Fibroblast of lung (primary cell): ENCODE measurements around the gene RPL23. TPM values are rescaled to one million over a fixed set of nuclear protein-coding genes. Genes with fewer than 3 reads are reported as not detected.

ENCODE experiments used
- DNase-seq, 2 donors: peaks; one replicate each; pipeline versions ENCODE4 v3.0.0 to v3.0.0-alpha.2; 2010; ENCODE audit warnings: low read depth in 2 of 2
- H2AFZ ChIP-seq: 2 replicates; pipeline ENCODE4 v1.5.1; 2012; ENCODE audit warnings: low read length, control low read depth, inconsistent platforms
- H3K27ac ChIP-seq: 2 replicates; pipeline ENCODE4 v1.5.1; 2011; ENCODE audit warnings: low read length, control low read depth; ENCODE audit not compliant: insufficient read depth
- H3K27me3 ChIP-seq: 2 replicates; pipeline ENCODE4 v1.5.1; 2011; ENCODE audit warnings: mild to moderate bottlenecking, low read length; ENCODE audit not compliant: control insufficient read depth, insufficient read depth
- H3K36me3 ChIP-seq: 2 replicates; pipeline ENCODE4 v1.5.1; 2011; ENCODE audit warnings: low read length; ENCODE audit not compliant: control insufficient read depth, insufficient read depth
- H3K4me1 ChIP-seq: 2 replicates; pipeline ENCODE4 v1.5.1; 2011; ENCODE audit warnings: low read length; ENCODE audit not compliant: control insufficient read depth, insufficient read depth; ENCODE audit errors: extremely low read depth
- H3K4me2 ChIP-seq: 2 replicates; pipeline ENCODE4 v1.5.1; 2011; ENCODE audit warnings: low read length, control low read depth; ENCODE audit not compliant: insufficient read depth; ENCODE audit errors: extremely low read depth
- H3K4me3 ChIP-seq, 4 experiments: fragments of 200-600 bp in 1 of 4; sonication (generic) in 1 of 4; replicated peaks in 1 of 4; 2 replicates each; pipeline ENCODE4 v1.5.1; 2011 to 2016; ENCODE audit warnings: low read length in 4 of 4, low read depth in 3 of 4, mild to moderate bottlenecking in 3 of 4, control low read depth in 2 of 4, inconsistent platforms in 1 of 4, mixed read lengths in 1 of 4; ENCODE audit not compliant: insufficient read depth in 1 of 4; ENCODE audit errors: control extremely low read depth in 1 of 4
- H3K79me2 ChIP-seq: 2 replicates; pipeline ENCODE4 v1.5.1; 2012; ENCODE audit warnings: mild to moderate bottlenecking, low read length, inconsistent platforms; ENCODE audit not compliant: control insufficient read depth, insufficient read depth
- H3K9ac ChIP-seq: 2 replicates; pipeline ENCODE4 v1.5.1; 2011; ENCODE audit warnings: mild to moderate bottlenecking, low read length, control low read depth; ENCODE audit not compliant: insufficient read depth
- H3K9me3 ChIP-seq: 2 replicates; pipeline ENCODE4 v1.5.1; 2012; ENCODE audit warnings: low read depth, low read length; ENCODE audit not compliant: control insufficient read depth, insufficient read depth
- H4K20me1 ChIP-seq: 2 replicates; pipeline ENCODE4 v1.5.1; 2011; ENCODE audit warnings: low read length; ENCODE audit not compliant: control insufficient read depth, insufficient read depth; ENCODE audit errors: extremely low read depth
- EZH2 ChIP-seq: IDR thresholded peaks from 2 replicates; pipeline ENCODE4 v1.5.1; 2012; ENCODE audit warnings: low read length, control low read depth, mild to moderate bottlenecking; ENCODE audit errors: missing control alignments
- polyA plus RNA-seq, 2 donors: library from polyadenylated mRNA; depleted of rRNA in 1 of 2; stranded (reverse) in 1 of 2; unstranded in 1 of 2; fragments of >200 nt; gene quantifications; 2 replicates each; pipeline ENCODE4 v1.2.1, GENCODE V29; 2011 to 2012; ENCODE audit warnings: missing spikeins in 1 of 2
- total RNA-seq: library from RNA; depleted of rRNA; stranded (reverse); fragments of >200 nt; gene quantifications from 2 replicates; pipeline ENCODE4 v1.2.1, GENCODE V29; 2014
- TF ChIP-seq, protein P1 (sequence below), 2 donors: IDR thresholded peaks in 1 of 2; conservative IDR thresholded peaks in 1 of 2; 1 replicate in 1 of 2; 2 replicates in 1 of 2; pipeline ENCODE4 v1.5.1; 2011 to 2012; ENCODE audit warnings: low read length in 2 of 2, control low read depth in 1 of 2, inconsistent platforms in 1 of 2, low read depth in 1 of 2, mild to moderate bottlenecking in 1 of 2

The RPL23 gene
- total and polyA plus RNA-seq, 2 donors (not counting 1 experiment from before 2014, with no cell fraction given), result 1,552 to 2,693 TPM

GRCh38 chr17:38809828-38810227, 43.7 kb downstream of the RPL23 start:
- no peak overlapping the region for H3K4me3 ChIP-seq
- peaks cover 21% of the 10 kb centered on the region for H3K36me3 ChIP-seq
- H3K27me3 ChIP-seq, result no peaks in the 10 kb centered on the region
- H3K4me2 ChIP-seq, result no peak overlapping the region
- no peaks in the 10 kb centered on the region for H3K4me1 ChIP-seq
- no peak for TF ChIP-seq EZH2
- TF ChIP-seq, protein P1, sequence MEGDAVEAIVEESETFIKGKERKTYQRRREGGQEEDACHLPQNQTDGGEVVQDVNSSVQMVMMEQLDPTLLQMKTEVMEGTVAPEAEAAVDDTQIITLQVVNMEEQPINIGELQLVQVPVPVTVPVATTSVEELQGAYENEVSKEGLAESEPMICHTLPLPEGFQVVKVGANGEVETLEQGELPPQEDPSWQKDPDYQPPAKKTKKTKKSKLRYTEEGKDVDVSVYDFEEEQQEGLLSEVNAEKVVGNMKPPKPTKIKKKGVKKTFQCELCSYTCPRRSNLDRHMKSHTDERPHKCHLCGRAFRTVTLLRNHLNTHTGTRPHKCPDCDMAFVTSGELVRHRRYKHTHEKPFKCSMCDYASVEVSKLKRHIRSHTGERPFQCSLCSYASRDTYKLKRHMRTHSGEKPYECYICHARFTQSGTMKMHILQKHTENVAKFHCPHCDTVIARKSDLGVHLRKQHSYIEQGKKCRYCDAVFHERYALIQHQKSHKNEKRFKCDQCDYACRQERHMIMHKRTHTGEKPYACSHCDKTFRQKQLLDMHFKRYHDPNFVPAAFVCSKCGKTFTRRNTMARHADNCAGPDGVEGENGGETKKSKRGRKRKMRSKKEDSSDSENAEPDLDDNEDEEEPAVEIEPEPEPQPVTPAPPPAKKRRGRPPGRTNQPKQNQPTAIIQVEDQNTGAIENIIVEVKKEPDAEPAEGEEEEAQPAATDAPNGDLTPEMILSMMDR (conservative IDR thresholded peaks at IDR 0.05 in 1 of 2, IDR thresholded peaks at IDR 0.05 in 1 of 2; ENCODE audit: low read depth in 1 of 2, low read length in 2 of 2), result no peak
- H3K79me2 ChIP-seq, result no peaks in the 10 kb centered on the region
- H3K9me3 ChIP-seq, result no peaks in the 10 kb centered on the region
- no peak overlapping the region for H2AFZ ChIP-seq
- H4K20me1 ChIP-seq, result no peaks in the 10 kb centered on the region
- no peak for DNase-seq
- no peak overlapping the region for H3K27ac ChIP-seq
- no peak overlapping the region for H3K9ac ChIP-seq

DNA sequence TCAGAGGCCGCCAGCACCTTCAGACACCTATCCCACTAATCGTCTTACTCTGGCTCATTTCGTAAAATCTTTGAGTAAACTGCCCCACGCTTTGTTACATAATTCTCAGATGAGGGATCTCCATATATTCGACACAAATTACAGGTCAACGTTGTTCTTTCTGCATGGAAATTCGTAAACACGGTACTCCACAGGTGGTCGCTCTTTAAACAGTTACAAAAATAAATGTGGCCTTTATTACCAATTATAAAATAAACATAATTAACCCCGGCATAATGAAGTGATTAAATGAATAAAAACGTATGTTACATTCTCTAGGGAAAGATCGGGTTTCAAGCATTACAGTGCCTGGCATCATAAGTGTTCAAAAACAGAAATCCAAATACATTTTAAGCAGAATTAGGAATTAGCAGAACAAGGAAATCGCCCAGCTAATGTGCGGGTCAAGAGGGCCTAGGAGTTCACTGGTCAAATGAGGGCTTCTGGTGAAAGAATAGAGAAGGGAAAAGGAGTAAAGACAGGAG, 53.2 kb downstream of the RPL23 start:
- H3K27me3 ChIP-seq, result no peaks in the 10 kb centered on the region
- peak overlapping the region; percentile 54 to 80 (median 68) for H3K4me3 ChIP-seq
- TF ChIP-seq EZH2, result no peak
- TF ChIP-seq, protein P1 (conservative IDR thresholded peaks at IDR 0.05 in 1 of 2, IDR thresholded peaks at IDR 0.05 in 1 of 2; ENCODE audit: low read depth in 1 of 2, low read length in 2 of 2), result no peak
- peaks cover 38% of the 10 kb centered on the region for H3K79me2 ChIP-seq
- no peak overlapping the region for H2AFZ ChIP-seq
- H3K36me3 ChIP-seq, result no peaks in the 10 kb centered on the region
- H3K9me3 ChIP-seq, result no peaks in the 10 kb centered on the region
- no peaks in the 10 kb centered on the region for H4K20me1 ChIP-seq
- H3K4me1 ChIP-seq, result peaks cover 11% of the 10 kb centered on the region
- DNase-seq, result peak in 1 of 2 donors; percentile 9
- H3K4me2 ChIP-seq, result peak overlapping the region; percentile 76
- peak overlapping the region; percentile 98 for H3K9ac ChIP-seq
- peak overlapping the region; percentile 96 for H3K27ac ChIP-seq

DNA sequence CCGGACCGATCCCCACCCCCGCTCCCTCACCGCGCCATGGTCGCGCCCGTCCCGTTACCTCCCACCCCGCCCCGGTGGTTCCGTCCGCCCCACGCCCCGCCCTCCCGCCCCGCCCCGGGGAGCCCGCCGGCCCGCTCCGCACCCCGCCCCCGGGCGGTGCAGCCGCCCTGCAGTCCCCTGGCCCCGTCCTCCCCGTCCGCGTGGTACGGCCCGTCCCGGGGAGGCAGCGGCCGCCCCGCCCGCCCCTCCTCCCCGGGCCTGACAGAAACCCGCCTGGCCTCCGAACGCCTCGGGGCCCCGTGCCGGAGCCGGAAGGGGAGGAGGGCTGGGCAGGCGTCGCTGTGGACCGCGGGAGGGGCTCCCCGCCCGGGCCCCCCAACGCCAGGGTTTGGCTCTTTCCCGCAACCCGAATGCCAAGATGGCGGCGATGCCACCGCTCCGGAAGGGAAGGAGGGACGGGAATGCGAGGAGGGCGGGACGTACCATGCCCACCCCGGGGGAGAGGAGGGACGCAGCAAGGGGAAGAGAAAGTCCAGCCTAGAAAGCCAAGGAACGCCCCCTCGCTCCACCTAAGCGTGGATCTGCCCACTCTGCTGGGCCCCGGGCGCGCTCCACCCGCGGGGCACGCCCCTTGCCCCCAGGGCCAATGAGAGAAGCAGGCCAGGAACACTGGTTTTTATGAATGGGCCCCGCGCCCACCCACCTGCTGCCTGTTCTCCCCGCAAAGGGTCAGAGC, 53.9 kb downstream of the RPL23 start, which contains the start of gene PIP4K2B:
Gene PIP4K2B, minus strand, starts transcription at position 56 of the 736 bp plus-strand sequence. CDS start 132 bp downstream, outside the sequence.
- Histone ChIP-seq H4K20me1 (no peaks in the 10 kb centered on the region), H3K27me3 (no peaks in the 10 kb centered on the region), H3K27ac (peak within 1 kb of the TSS; percentile 96), H3K9ac (peak within 1 kb of the TSS; percentile 98), H3K4me2 (peak within 1 kb of the TSS; percentile 79), H3K79me2 (peaks cover 40% of the 10 kb centered on the region), H3K4me1 (peaks cover 11% of the 10 kb centered on the region), H3K4me3 (peak within 1 kb of the TSS; percentile 54 to 85 (median 82)), H3K36me3 (no peaks in the 10 kb centered on the region), H2AFZ (peak within 1 kb of the TSS; percentile 66), H3K9me3 (no peaks in the 10 kb centered on the region)
- TF ChIP-seq, protein P1 (conservative IDR thresholded peaks at IDR 0.05 in 1 of 2, IDR thresholded peaks at IDR 0.05 in 1 of 2; ENCODE audit: low read depth in 1 of 2, low read length in 2 of 2), result no peak
- no peak for TF ChIP-seq EZH2
- peak; percentile 98 to 99 for DNase-seq
